Measurements from ENCODE around the gene MCM8. TPM values are rescaled to one million over a fixed set of nuclear protein-coding genes. Genes with fewer than 3 reads are reported as not detected.

MCM8 gene
- total RNA-seq, 1 experiment from 2014 or later, result 12.4 TPM

DNA sequence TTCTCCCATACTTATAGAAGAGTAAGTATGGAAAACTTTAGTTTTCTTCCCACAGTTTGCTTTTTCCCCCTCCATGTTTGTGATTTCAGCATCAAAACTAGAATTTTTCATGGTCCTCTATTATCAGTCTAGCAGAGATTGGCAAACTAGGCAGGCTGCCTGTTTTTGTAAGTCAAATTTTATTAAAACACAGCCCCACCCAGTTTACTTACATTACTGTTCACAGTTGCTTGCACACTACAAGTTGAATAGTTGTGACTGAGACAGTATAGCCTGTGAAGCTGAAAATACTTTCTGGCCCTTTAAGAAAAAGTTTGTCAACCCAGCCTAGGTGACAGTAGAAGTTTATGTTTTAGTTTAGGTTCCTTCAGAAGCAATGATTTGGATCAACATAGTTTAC is 19.5 kb downstream of the MCM8 start:
- Mint-ChIP-seq H3K36me3 (ENCODE audit: insufficient read depth, unreplicated experiment) (peaks cover 14% of the 10 kb centered on the region), H3K27me3 (ENCODE audit: insufficient read depth, unreplicated experiment) (no peaks in the 10 kb centered on the region), H3K4me3 (ENCODE audit: unreplicated experiment) (no peak overlapping the region), H3K9me3 (ENCODE audit: unreplicated experiment) (no peaks in the 10 kb centered on the region), H3K27ac (ENCODE audit: low read depth, unreplicated experiment) (no peak overlapping the region), H3K4me1 (ENCODE audit: insufficient read depth, unreplicated experiment) (no peaks in the 10 kb centered on the region)
- DNase-seq (ENCODE audit: unreplicated experiment), result no peak
- ChIA-PET CTCF (interaction anchor here (0.9 kb wide), 1 partner anchor 16 kb away, joined by 3 read pairs; no protein-coding TSS in a partner anchor), POLR2A (interaction anchor here (0.6 to 0.9 kb wide), 2 partner anchors 32 to 446 kb away, joined by 3 read pairs; no protein-coding TSS in a partner anchor)
- BruUV-seq (replicated peaks), result no TSS peak
- intact Hi-C loops (cut with micrococcal nuclease), result no loop called here
- TF ChIP-seq, protein P1, sequence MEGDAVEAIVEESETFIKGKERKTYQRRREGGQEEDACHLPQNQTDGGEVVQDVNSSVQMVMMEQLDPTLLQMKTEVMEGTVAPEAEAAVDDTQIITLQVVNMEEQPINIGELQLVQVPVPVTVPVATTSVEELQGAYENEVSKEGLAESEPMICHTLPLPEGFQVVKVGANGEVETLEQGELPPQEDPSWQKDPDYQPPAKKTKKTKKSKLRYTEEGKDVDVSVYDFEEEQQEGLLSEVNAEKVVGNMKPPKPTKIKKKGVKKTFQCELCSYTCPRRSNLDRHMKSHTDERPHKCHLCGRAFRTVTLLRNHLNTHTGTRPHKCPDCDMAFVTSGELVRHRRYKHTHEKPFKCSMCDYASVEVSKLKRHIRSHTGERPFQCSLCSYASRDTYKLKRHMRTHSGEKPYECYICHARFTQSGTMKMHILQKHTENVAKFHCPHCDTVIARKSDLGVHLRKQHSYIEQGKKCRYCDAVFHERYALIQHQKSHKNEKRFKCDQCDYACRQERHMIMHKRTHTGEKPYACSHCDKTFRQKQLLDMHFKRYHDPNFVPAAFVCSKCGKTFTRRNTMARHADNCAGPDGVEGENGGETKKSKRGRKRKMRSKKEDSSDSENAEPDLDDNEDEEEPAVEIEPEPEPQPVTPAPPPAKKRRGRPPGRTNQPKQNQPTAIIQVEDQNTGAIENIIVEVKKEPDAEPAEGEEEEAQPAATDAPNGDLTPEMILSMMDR (IDR thresholded peaks at IDR 0.05; ENCODE audit: unreplicated experiment), result no peak

DNA sequence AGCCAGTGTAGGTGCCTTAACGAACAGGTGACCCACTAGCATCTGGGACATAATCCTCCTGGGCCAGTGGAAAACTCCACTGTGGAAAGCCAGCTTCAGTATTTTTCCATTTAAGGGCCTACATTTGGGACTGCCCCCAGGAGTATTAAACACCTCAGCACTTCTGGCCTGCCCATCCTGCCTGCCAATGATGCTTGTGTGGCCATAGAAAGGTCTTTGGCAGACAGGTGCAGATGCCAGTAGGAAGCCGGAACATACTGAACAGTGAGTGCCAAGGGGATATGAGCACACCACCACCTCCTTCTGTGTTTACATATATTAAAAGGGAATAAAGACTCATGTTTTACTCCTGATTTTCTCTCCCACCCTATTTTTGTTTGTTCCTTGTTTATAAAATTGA is 19.9 kb downstream of the MCM8 start:
- BruUV-seq (replicated peaks), result no TSS peak
- CTCF ChIA-PET, result interaction anchor here (0.6 to 0.9 kb wide), 3 partner anchors 16 to 420 kb away, joined by 3 read pairs; no protein-coding TSS in a partner anchor
- Mint-ChIP-seq H3K4me1 (ENCODE audit: insufficient read depth, unreplicated experiment) (no peaks in the 10 kb centered on the region), H3K36me3 (ENCODE audit: insufficient read depth, unreplicated experiment) (peaks cover 14% of the 10 kb centered on the region), H3K27me3 (ENCODE audit: insufficient read depth, unreplicated experiment) (no peaks in the 10 kb centered on the region), H3K9me3 (ENCODE audit: unreplicated experiment) (no peaks in the 10 kb centered on the region), H3K4me3 (ENCODE audit: unreplicated experiment) (no peak overlapping the region), H3K27ac (ENCODE audit: low read depth, unreplicated experiment) (no peak overlapping the region)
- no peak for DNase-seq (ENCODE audit: unreplicated experiment)
- TF ChIP-seq, protein P1 (IDR thresholded peaks at IDR 0.05; ENCODE audit: unreplicated experiment), result no peak
- intact Hi-C loops (cut with micrococcal nuclease), result no loop called here
- POLR2A ChIA-PET, result interaction anchor here (0.6 kb wide), 1 partner anchor 446 kb away, joined by 3 read pairs; no protein-coding TSS in a partner anchor

DNA sequence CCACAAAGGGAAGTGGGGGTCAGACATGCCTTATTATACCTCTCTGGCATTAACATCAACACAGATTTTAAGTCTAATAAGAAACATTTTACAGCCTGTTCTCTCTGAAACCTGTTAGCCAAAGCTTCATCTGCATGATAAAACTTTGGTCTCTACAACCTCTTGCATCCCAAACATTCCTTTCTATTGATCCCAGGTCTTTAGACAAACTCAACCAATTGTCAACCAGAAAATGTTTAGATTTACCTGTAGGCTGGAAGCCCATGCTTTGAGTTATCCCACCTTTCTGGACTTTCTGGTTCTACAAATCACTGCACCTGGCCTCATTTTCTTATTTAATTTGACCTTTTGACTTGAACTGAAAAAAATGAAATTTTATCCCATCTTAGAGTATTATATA is 20.8 kb downstream of the MCM8 start:
- CTCF ChIA-PET, result interaction anchor here (0.9 to 1.3 kb wide), 4 partner anchors 19 to 442 kb away, joined by 3 to 5 read pairs (median 4); no protein-coding TSS in a partner anchor
- BruUV-seq (replicated peaks), result no TSS peak
- TF ChIP-seq, protein P1 (IDR thresholded peaks at IDR 0.05; ENCODE audit: unreplicated experiment), result no peak

DNA sequence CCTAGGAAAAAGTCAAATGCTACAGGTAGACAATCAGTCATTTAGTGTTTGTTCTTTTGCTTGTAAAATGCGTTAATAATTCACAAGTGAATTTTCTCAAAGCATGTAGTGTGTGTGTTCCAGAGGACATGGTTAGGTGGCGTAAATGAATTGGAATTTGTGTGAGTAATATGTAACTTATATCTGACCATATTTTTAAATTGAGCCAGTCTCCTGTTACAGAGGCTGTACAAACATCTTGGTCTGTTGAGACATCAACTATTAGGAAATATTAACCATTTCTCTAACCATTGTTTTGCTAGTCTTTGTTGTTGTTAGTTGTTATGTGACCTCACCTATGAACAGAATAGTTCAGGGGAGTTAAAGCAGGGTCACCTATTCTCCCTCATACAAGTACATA is 22.7 kb downstream of the MCM8 start:
- no TSS peak for BruUV-seq (replicated peaks)
- Mint-ChIP-seq H3K36me3 (ENCODE audit: insufficient read depth, unreplicated experiment) (peaks cover 22% of the 10 kb centered on the region), H3K4me3 (ENCODE audit: unreplicated experiment) (no peak overlapping the region), H3K9me3 (ENCODE audit: unreplicated experiment) (no peaks in the 10 kb centered on the region), H3K4me1 (ENCODE audit: insufficient read depth, unreplicated experiment) (no peaks in the 10 kb centered on the region), H3K27me3 (ENCODE audit: insufficient read depth, unreplicated experiment) (no peaks in the 10 kb centered on the region), H3K27ac (ENCODE audit: low read depth, unreplicated experiment) (peak overlapping the region; percentile 90)
- intact Hi-C loops (cut with micrococcal nuclease), result no loop called here
- ChIA-PET CTCF (interaction anchor here (0.6 to 1.9 kb wide), 6 partner anchors 12 to 445 kb away, joined by 3 to 8 read pairs (median 4); no protein-coding TSS in a partner anchor), POLR2A (interaction anchor here (0.6 to 1.9 kb wide), 8 partner anchors 8 to 423 kb away, joined by 3 to 9 read pairs (median 4); partner anchors contain the start of gene MCM8)
- TF ChIP-seq, protein P1 (IDR thresholded peaks at IDR 0.05; ENCODE audit: unreplicated experiment), result no peak
- peak; percentile 81 for DNase-seq (ENCODE audit: unreplicated experiment)

More for the DNA sequence above, 20.8 kb downstream of the MCM8 start:
- intact Hi-C loops (cut with micrococcal nuclease), result no loop called here
- H3K9me3 Mint-ChIP-seq (ENCODE audit: unreplicated experiment), result no peaks in the 10 kb centered on the region
- no peaks in the 10 kb centered on the region for H3K4me1 Mint-ChIP-seq (ENCODE audit: insufficient read depth, unreplicated experiment)
- no peak overlapping the region for H3K27ac Mint-ChIP-seq (ENCODE audit: low read depth, unreplicated experiment)
- H3K36me3 Mint-ChIP-seq (ENCODE audit: insufficient read depth, unreplicated experiment), result peaks cover 8% of the 10 kb centered on the region
- no peaks in the 10 kb centered on the region for H3K27me3 Mint-ChIP-seq (ENCODE audit: insufficient read depth, unreplicated experiment)
- H3K4me3 Mint-ChIP-seq (ENCODE audit: unreplicated experiment), result no peak overlapping the region
- POLR2A ChIA-PET, result no interaction called here
- DNase-seq (ENCODE audit: unreplicated experiment), result no peak
